ENCODE data around the gene NOTCH2. TPM values are rescaled to one million over a fixed set of nuclear protein-coding genes. Genes with fewer than 3 reads are reported as not detected.
"Not testable (repeated sequence)": the region's sequence is repeated elsewhere in the genome, so short reads cannot be mapped to it uniquely, and the experiment has no call there.

Gene NOTCH2
- 62.8 and 107 TPM in 2 replicates for total RNA-seq (2014; rRNA removed; shearing (Covaris generic))

- DNase-seq (ENCODE audit: low read depth) = peak; percentile 19
Measured at GRCh38 chr1:120069067-120069919, at the start of gene NOTCH2. NOTCH2 (minus strand) TSS chr1:120069662; CDS start chr1:120069406, 256 bp downstream.

GRCh38 chr1:120117371-120118177 is 48.1 kb upstream of the NOTCH2 start:
- DNase-seq (ENCODE audit: low read depth) = not testable (repeated sequence)

- DNase-seq (ENCODE audit: low read depth) = not testable (repeated sequence)
Measured at GRCh38 chr1:120116094-120116493, 46.6 kb upstream of the NOTCH2 start.

GRCh38 chr1:120113134-120113533 is 43.7 kb upstream of the NOTCH2 start:
- not testable (repeated sequence) for DNase-seq (ENCODE audit: low read depth)

GRCh38 chr1:120112212-120112611 is 42.8 kb upstream of the NOTCH2 start:
- peak; percentile 37 for DNase-seq (ENCODE audit: low read depth)

GRCh38 chr1:120111771-120112170 is 42.3 kb upstream of the NOTCH2 start:
- DNase-seq (ENCODE audit: low read depth) = not testable (repeated sequence)

- not testable (repeated sequence) for DNase-seq (ENCODE audit: low read depth)
Measured at GRCh38 chr1:120111008-120111407, 41.5 kb upstream of the NOTCH2 start.

- not testable (repeated sequence) for DNase-seq (ENCODE audit: low read depth)
Measured at GRCh38 chr1:120109656-120110055, 40.2 kb upstream of the NOTCH2 start.

- not testable (repeated sequence) for DNase-seq (ENCODE audit: low read depth)
Measured at GRCh38 chr1:120109180-120109579, 39.7 kb upstream of the NOTCH2 start.

- DNase-seq (ENCODE audit: low read depth) = not testable (repeated sequence)
Measured at GRCh38 chr1:120105288-120105687, 35.8 kb upstream of the NOTCH2 start.

- DNase-seq (ENCODE audit: low read depth) = not testable (repeated sequence)
Measured at GRCh38 chr1:120103768-120104167, 34.3 kb upstream of the NOTCH2 start.

- DNase-seq (ENCODE audit: low read depth) = not testable (repeated sequence)
Measured at GRCh38 chr1:120101593-120101992, 32.1 kb upstream of the NOTCH2 start.

GRCh38 chr1:120100590-120100989 is 31.1 kb upstream of the NOTCH2 start:
- not testable (repeated sequence) for DNase-seq (ENCODE audit: low read depth)

GRCh38 chr1:120098986-120099759 is 29.7 kb upstream of the NOTCH2 start:
- not testable (repeated sequence) for DNase-seq (ENCODE audit: low read depth)

GRCh38 chr1:120096981-120097545 is 27.6 kb upstream of the NOTCH2 start:
- DNase-seq (ENCODE audit: low read depth) = not testable (repeated sequence)

- not testable (repeated sequence) for DNase-seq (ENCODE audit: low read depth)
Measured at GRCh38 chr1:120093548-120094181, 24.2 kb upstream of the NOTCH2 start.

- DNase-seq (ENCODE audit: low read depth) = not testable (repeated sequence)
Measured at GRCh38 chr1:120092232-120093218, 23.1 kb upstream of the NOTCH2 start.

GRCh38 chr1:120090830-120091229 is 21.4 kb upstream of the NOTCH2 start:
- not testable (repeated sequence) for DNase-seq (ENCODE audit: low read depth)

- DNase-seq (ENCODE audit: low read depth) = peak; percentile 93
Measured at GRCh38 chr1:120087959-120088358, 18.5 kb upstream of the NOTCH2 start.

GRCh38 chr1:120069920-120070214 is 405 bp upstream of the NOTCH2 start:
- DNase-seq (ENCODE audit: low read depth) = not testable (repeated sequence)
